HEK293 (cell line): ENCODE results near the gene NAV3.

Experiments used
- CTCF ChIA-PET: fragments of 350-600 bp; formaldehyde crosslinking; extraction: SDS; loops from one replicate; lab custom pipeline; 2021; ENCODE audit warnings: antibody characterized with exemption; lab: Yijun Ruan, JAX
- POLR2A ChIA-PET: fragments of 300-600 bp; formaldehyde crosslinking; extraction: SDS; loops from one replicate; lab custom pipeline; 2020; ENCODE audit warnings: antibody characterized with exemption, inconsistent platforms; lab: Yijun Ruan, JAX
- H3K27ac ChIP-seq: fragments of 200-500 bp; sonication (Bioruptor generic); 2 replicates; pipeline ENCODE4 v1.5.1; 2014; ENCODE audit warnings: low read depth, low read length, control low read depth, inconsistent platforms; ENCODE audit errors: extremely low read depth
- H3K36me3 ChIP-seq, 2 experiments: fragments of 200-500 bp in 1 of 2; sonication (Bioruptor generic) in 1 of 2; 1 replicate in 1 of 2; 2 replicates in 1 of 2; pipeline ENCODE4 v1.5.1; 2014 to 2017; ENCODE audit warnings: inconsistent platforms in 2 of 2, low read length in 2 of 2; ENCODE audit not compliant: control insufficient read depth in 2 of 2, insufficient read depth in 1 of 2
- H3K4me1 ChIP-seq: fragments of 200-500 bp; sonication (Bioruptor generic); 2 replicates; pipeline ENCODE4 v1.5.1; 2014; ENCODE audit warnings: mild to moderate bottlenecking, low read length, inconsistent platforms; ENCODE audit not compliant: control insufficient read depth, insufficient read depth
- H3K4me3 ChIP-seq: 2 replicates; pipeline ENCODE4 v1.5.1; 2011; ENCODE audit warnings: low read depth, mild to moderate bottlenecking, control low read depth, low read length, moderate library complexity
- H3K9me3 ChIP-seq: fragments of 200-500 bp; sonication (Bioruptor generic); 2 replicates; pipeline ENCODE4 v1.5.1; 2014; ENCODE audit warnings: low read depth, low read length, inconsistent platforms; ENCODE audit not compliant: control insufficient read depth, insufficient read depth
- AEBP2 ChIP-seq: fragments of 450-650 bp; formaldehyde crosslinking; IDR thresholded peaks from 2 replicates; pipeline ENCODE4 v1.5.1; 2016; ENCODE audit warnings: missing biosample characterization, missing genetic modification characterization, borderline replicate concordance
- BCL11B ChIP-seq: fragments of 450-650 bp; formaldehyde crosslinking; IDR thresholded peaks from 2 replicates; pipeline ENCODE4 v1.5.1; 2016; ENCODE audit warnings: low read depth, missing biosample characterization, missing genetic modification characterization
- KLF8 ChIP-seq: fragments of 450-650 bp; formaldehyde crosslinking; IDR thresholded peaks from 2 replicates; pipeline ENCODE4 v1.5.1; 2016; ENCODE audit warnings: missing biosample characterization, missing genetic modification characterization
- SP7 ChIP-seq: fragments of 450-650 bp; formaldehyde crosslinking; IDR thresholded peaks from 2 replicates; pipeline ENCODE4 v1.5.1; 2016; ENCODE audit warnings: missing biosample characterization, missing genetic modification characterization
- YY1 ChIP-seq: fragments of 450-650 bp; formaldehyde crosslinking; IDR thresholded peaks from 2 replicates; pipeline ENCODE4 v1.5.1; 2018; ENCODE audit warnings: missing biosample characterization, missing genetic modification characterization
- ZBTB21 ChIP-seq: fragments of 450-650 bp; formaldehyde crosslinking; IDR thresholded peaks from 2 replicates; pipeline ENCODE4 v1.5.1; 2017; ENCODE audit warnings: missing biosample characterization, missing genetic modification characterization
- ZFP3 ChIP-seq: fragments of 450-650 bp; formaldehyde crosslinking; IDR thresholded peaks from 2 replicates; pipeline ENCODE4 v1.5.1; 2016; ENCODE audit warnings: low read depth, missing biosample characterization, missing genetic modification characterization
- ZNF132 ChIP-seq: fragments of 450-650 bp; formaldehyde crosslinking; IDR thresholded peaks from 2 replicates; pipeline ENCODE4 v1.5.1; 2017; ENCODE audit warnings: missing biosample characterization, missing genetic modification characterization, borderline replicate concordance
- ZNF148 ChIP-seq: fragments of 450-650 bp; formaldehyde crosslinking; IDR thresholded peaks from 2 replicates; pipeline ENCODE4 v1.5.0; 2017; ENCODE audit warnings: missing biosample characterization, missing genetic modification characterization, borderline replicate concordance
- ZNF157 ChIP-seq: fragments of 450-650 bp; formaldehyde crosslinking; IDR thresholded peaks from 2 replicates; pipeline ENCODE4 v1.5.1; 2016; ENCODE audit warnings: missing biosample characterization, missing genetic modification characterization
- ZNF174 ChIP-seq: fragments of 450-650 bp; formaldehyde crosslinking; IDR thresholded peaks from 2 replicates; pipeline ENCODE4 v1.5.0; 2017; ENCODE audit warnings: missing biosample characterization, mild to moderate bottlenecking, missing genetic modification characterization
- ZNF214 ChIP-seq: fragments of 450-650 bp; formaldehyde crosslinking; IDR thresholded peaks from 2 replicates; pipeline ENCODE4 v1.5.1; 2017; ENCODE audit warnings: missing biosample characterization, mild to moderate bottlenecking, missing genetic modification characterization, borderline replicate concordance
- ZNF239 ChIP-seq: fragments of 450-650 bp; formaldehyde crosslinking; IDR thresholded peaks from 2 replicates; pipeline ENCODE4 v1.5.1; 2016; ENCODE audit warnings: missing biosample characterization, missing genetic modification characterization
- ZNF274 ChIP-seq, 2 experiments: fragments of 200-500 bp in 1 of 2; fragments of 450-650 bp in 1 of 2; sonication (Bioruptor generic) in 1 of 2; formaldehyde crosslinking in 1 of 2; IDR thresholded peaks; 2 replicates each; pipeline versions ENCODE4 v1.5.1 to v1.6.1; 2014 to 2016; ENCODE audit warnings: borderline replicate concordance in 1 of 2, inconsistent platforms in 1 of 2, low read length in 1 of 2, missing biosample characterization in 1 of 2, missing genetic modification characterization in 1 of 2
- ZNF433 ChIP-seq: fragments of 450-650 bp; formaldehyde crosslinking; IDR thresholded peaks from 2 replicates; pipeline ENCODE4 v1.5.1; 2016; ENCODE audit warnings: missing biosample characterization, missing genetic modification characterization, low read depth
- ZNF48 ChIP-seq: fragments of 450-650 bp; formaldehyde crosslinking; IDR thresholded peaks from 2 replicates; pipeline ENCODE4 v1.5.1; 2016; ENCODE audit warnings: missing biosample characterization, missing genetic modification characterization
- ZNF530 ChIP-seq: fragments of 450-650 bp; formaldehyde crosslinking; IDR thresholded peaks from 2 replicates; pipeline ENCODE4 v1.5.1; 2016; ENCODE audit warnings: low read depth, missing biosample characterization, missing genetic modification characterization
- ZNF544 ChIP-seq: fragments of 450-650 bp; formaldehyde crosslinking; IDR thresholded peaks from 2 replicates; pipeline ENCODE4 v1.5.0; 2017; ENCODE audit warnings: missing biosample characterization, missing genetic modification characterization
- ZNF549 ChIP-seq: fragments of 450-650 bp; IDR thresholded peaks from 2 replicates; pipeline ENCODE4 v1.5.1; 2018; ENCODE audit warnings: missing biosample characterization, missing genetic modification characterization, mild to moderate bottlenecking, inconsistent platforms, moderate library complexity
- ZNF571 ChIP-seq: fragments of 450-650 bp; formaldehyde crosslinking; IDR thresholded peaks from 2 replicates; pipeline ENCODE4 v1.5.0; 2017; ENCODE audit warnings: missing biosample characterization, missing genetic modification characterization
- ZNF623 ChIP-seq: fragments of 450-650 bp; formaldehyde crosslinking; IDR thresholded peaks from 2 replicates; pipeline ENCODE4 v1.5.1; 2016; ENCODE audit warnings: missing biosample characterization, missing genetic modification characterization
- ZNF629 ChIP-seq: fragments of 450-650 bp; formaldehyde crosslinking; IDR thresholded peaks from 2 replicates; pipeline ENCODE4 v1.5.1; 2017; ENCODE audit warnings: missing biosample characterization, missing genetic modification characterization
- ZNF654 ChIP-seq: fragments of 450-650 bp; formaldehyde crosslinking; IDR thresholded peaks from 2 replicates; pipeline ENCODE4 v1.5.1; 2016; ENCODE audit warnings: low read depth, missing biosample characterization, missing genetic modification characterization
- ZNF707 ChIP-seq: fragments of 450-650 bp; formaldehyde crosslinking; IDR thresholded peaks from 2 replicates; pipeline ENCODE4 v1.5.1; 2016; ENCODE audit warnings: missing biosample characterization, missing genetic modification characterization
- ZNF747 ChIP-seq: fragments of 450-650 bp; formaldehyde crosslinking; IDR thresholded peaks from 2 replicates; pipeline ENCODE4 v1.5.1; 2016; ENCODE audit warnings: missing biosample characterization, missing genetic modification characterization
- ZNF792 ChIP-seq: fragments of 450-650 bp; formaldehyde crosslinking; IDR thresholded peaks from 2 replicates; pipeline ENCODE4 v1.5.1; 2016; ENCODE audit warnings: missing biosample characterization, missing genetic modification characterization

NAV3 gene

GRCh38 chr12:78240827-78241226, 410.1 kb downstream of the NAV3 start (continued):
- TF ChIP-seq AEBP2 (tag by site-specific recombination): no peak

- TF ChIP-seq ZNF174 (tag by site-specific recombination): no peak
- TF ChIP-seq YY1 (tag by site-specific recombination): no peak
- TF ChIP-seq ZFP3 (tag by site-specific recombination): no peak
- no peak for TF ChIP-seq ZNF571 (tag by site-specific recombination)
- no peak for TF ChIP-seq ZNF239
- no peak for TF ChIP-seq ZNF48 (tag by site-specific recombination)
- no peak overlapping the region for H3K4me3 ChIP-seq
- H3K9me3 ChIP-seq: no peaks in the 10 kb centered on the region
- H3K36me3 ChIP-seq: no peaks in the 10 kb centered on the region
- H3K27ac ChIP-seq: no peak overlapping the region
- H3K4me1 ChIP-seq: no peaks in the 10 kb centered on the region
- CTCF ChIA-PET: no interaction called here
- POLR2A ChIA-PET: no interaction called here
Observed at GRCh38 chr12:78241446-78241845, 410.8 kb downstream of the NAV3 start.

GRCh38 chr12:78244916-78245507, 414.3 kb downstream of the NAV3 start:
- ChIA-PET CTCF (no interaction called here), POLR2A (no interaction called here)
- no peaks in the 10 kb centered on the region for H3K36me3 ChIP-seq
- no peaks in the 10 kb centered on the region for H3K4me1 ChIP-seq
- no peak overlapping the region for H3K27ac ChIP-seq
- TF ChIP-seq ZNF148 (tag by site-specific recombination) (no peak), ZNF433 (tag by site-specific recombination) (no peak), ZNF654 (tag by site-specific recombination) (no peak), ZNF48 (tag by site-specific recombination) (no peak), ZNF747 (no peak), ZNF629 (tag by site-specific recombination) (no peak), ZNF623 (tag by site-specific recombination) (no peak), ZNF132 (no peak), BCL11B (tag by site-specific recombination) (no peak), SP7 (tag by site-specific recombination) (no peak), ZNF549 (tag by site-specific recombination) (no peak), ZNF157 (no peak), ZNF530 (no peak), ZNF274 (IDR thresholded peaks at IDR 0.05; ENCODE audit: low read length) (no peak), ZNF274 (tag by site-specific recombination; IDR thresholded peaks at IDR 0.05; ENCODE audit: borderline replicate concordance) (no peak), KLF8 (no peak), ZNF792 (tag by site-specific recombination) (no peak), ZNF544 (no peak), ZNF707 (no peak), ZNF214 (tag by site-specific recombination) (no peak), ZBTB21 (tag by site-specific recombination) (no peak)
- no peak overlapping the region for H3K4me3 ChIP-seq
- no peaks in the 10 kb centered on the region for H3K9me3 ChIP-seq
